Mucosa of gallbladder (tissue), 1 donor: ENCODE measurements around the gene RPL22. TPM values are rescaled to one million over a fixed set of nuclear protein-coding genes. Genes with fewer than 3 reads are reported as not detected.
"Not testable (repeated sequence)": the region's sequence is repeated elsewhere in the genome, so short reads cannot be mapped to it uniquely, and the experiment has no call there.

ENCODE experiments used
- DNase-seq: peaks from one replicate; pipeline ENCODE4 v3.0.0-alpha.2; 2020; ENCODE audit warnings: low spot score
- total RNA-seq: library from RNA; stranded (reverse); gene quantifications from one replicate; pipeline ENCODE4 v1.2.1, GENCODE V29; 2021
- donor health status: DM: no; HTN: no; CAD: no.

The RPL22 gene
- total RNA-seq, 1 donor from 2014 or later = 282 TPM

DNA sequence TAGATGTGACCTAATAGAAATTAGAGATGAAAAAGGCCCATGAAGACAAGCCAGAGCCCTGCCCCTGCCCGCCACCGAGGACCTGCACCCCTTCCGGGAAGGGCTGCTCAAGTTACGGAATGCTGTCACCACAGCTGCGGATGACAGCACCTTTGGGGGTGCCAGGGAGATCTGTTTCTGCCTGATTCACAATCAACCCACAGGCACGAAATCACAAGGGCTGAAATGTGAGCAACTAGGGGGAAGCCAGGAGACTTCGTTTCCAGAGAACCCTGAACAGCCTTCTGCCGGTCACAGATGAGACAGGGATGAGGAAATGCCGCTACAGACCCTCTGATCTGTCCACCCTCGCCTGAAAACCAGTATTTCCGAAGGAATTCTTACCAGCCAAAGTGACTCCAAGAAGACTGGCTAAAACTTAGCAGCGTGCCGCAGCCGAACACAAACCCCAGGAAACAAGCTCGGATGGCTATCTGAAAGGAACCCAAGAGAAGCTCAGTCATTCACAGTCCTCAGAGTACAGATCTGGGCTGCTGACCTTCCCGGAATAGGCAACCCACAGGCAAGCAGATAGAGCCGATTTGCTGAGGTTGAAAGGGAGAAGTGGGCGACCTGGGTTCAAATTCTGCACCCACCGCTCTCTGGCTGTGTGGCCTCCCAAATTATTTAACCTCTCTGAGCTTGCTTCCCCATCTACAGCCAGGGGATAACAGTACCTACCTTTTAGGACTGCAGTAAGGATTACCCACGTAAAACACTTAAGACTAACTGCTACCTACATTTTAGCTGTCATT, 35.3 kb upstream of the RPL22 start:
- DNase-seq = no peak

DNA sequence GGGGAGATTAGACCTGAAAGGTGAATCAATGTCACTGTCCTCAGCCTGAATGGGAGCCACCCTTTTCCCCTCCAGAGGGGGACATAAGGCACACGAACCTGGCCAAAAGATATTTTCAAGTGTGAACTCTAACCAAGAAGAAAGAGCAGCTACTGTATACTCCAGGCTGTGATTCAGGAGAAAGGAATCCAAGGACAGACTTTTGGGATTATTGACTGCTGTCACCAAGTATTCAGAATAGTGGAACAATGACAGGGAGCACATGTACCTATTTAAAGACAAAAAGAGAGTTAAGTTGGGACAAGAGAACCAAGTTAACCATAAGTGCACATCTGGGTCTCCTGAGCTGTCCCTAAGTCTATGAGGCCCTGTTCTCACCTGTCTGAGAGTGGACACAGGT, 34.0 kb upstream of the RPL22 start:
- DNase-seq = no peak

DNA sequence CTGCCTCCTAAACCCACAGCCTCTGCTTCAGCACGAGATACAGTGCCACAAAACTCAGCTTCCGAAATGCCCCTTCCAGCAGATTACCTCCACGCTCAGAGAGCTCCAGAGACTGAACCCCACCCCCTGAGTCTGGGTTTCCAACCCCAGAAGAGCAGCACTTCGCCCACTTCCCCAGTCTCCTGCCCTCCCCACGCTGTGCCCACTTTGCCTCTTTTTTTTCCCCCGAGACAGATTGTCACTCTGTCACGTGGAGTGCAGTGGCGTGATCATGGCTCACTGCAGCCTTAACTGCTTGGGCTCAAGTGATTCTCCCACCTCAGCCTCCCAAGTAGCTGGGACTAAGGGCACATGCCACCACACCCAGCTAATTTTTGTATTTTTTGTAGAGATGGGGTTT, 26.3 kb upstream of the RPL22 start:
- no peak for DNase-seq

DNA sequence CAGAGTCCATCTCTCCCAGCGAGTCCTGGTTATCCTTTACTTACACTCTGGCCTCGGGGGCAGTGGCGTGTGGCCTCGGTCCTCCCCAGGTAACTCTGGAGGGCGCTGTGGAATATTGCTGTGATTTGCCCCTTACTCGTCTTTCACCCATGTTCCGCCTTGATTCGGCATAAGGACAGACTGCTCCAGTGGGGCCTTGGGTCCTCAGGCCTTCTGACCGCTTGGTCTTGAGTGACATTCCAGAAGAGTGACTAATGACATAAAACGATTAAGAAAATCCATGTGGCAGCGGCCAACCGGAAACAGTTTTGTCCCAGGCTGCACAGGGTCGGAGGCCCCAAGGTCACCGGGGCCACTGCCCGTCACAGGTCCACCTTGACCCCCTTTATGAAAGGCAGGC, 25.3 kb upstream of the RPL22 start:
- DNase-seq = no peak

DNA sequence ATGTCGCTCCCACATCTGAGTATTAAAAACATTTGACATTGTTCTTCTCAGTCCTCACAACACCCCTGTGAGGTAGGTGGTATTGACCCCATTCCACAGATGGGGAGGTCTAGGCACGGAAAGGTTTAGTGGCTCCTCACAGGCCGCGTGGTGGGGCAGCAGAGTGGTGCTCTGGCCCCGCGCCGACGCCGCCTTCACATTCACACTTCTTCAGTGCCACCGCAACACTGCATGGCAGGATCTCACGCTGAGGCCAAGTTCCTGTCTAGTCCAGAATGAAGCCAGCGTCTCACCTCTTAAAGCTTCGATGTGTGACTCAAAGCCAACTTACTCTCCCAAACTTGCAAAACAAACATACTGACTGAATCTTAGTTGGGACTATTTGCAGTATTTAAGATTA, 24.2 kb upstream of the RPL22 start:
- DNase-seq = no peak

DNA sequence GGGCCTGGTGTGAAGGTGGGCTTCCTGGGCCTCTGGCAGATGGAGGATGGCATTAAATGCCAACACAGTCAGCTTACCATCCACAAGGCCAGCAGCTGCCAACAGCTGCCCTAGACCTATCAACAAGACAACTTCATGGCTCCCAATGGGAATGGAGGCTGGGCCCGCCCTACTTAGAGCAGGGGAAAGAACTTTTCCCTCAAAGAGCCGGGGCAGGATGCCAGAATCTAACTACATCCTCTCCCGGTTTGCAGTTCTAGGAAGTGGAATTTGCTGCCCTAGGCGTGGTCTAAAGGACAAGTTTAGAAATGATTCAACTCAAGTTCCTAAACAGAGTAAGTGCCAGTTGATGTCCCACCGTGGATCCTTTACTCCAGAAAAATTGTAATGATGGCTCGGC, 23.2 kb upstream of the RPL22 start:
- DNase-seq = no peak

DNA sequence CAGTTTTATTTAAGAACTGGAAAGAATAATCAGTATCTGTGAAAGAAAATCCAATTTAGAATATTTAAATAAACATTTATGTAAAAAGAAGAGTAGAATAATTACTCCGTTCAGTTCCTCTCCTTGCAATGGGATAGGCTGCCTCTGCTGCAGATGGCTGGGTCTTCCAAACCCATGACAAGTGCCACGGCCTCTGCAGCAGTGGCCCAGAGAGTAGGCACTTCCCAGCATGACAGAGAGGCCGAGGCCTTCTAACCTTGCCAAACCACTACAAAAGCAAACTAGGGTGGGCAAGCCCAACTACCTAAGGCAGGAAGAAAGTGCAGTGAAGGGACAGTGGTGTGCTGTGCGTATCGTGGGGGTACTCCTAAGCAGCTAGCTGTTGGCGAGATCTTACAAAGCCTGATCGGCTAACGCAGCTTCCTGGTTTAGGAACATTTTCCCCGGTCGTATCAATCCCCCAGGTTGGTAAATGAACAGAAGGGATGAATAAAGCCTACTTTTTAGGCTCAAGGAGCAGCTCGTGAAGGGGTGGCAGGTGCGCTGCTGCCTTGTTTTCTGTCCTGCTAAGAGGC, 21.9 kb upstream of the RPL22 start:
- no peak for DNase-seq

DNA sequence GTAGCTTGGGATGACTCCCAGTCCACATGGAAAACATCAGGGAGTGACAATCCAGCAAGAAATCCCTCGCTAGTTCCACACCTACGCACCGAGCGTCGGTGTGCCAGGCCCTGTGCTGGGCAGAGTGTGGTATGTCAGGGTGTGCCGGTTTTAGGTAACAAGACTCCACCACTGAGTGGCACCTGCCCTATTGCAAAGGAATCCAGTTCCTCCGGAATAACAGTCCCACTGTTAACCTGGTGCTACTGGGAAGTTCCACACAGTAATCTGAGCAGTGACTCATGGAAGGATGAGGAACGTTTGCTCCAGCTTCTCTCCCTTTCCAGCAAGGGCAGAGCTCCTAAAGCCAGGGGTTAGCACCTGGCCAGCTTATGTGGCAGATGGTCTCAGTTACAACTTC, 20.8 kb upstream of the RPL22 start:
- no peak for DNase-seq

DNA sequence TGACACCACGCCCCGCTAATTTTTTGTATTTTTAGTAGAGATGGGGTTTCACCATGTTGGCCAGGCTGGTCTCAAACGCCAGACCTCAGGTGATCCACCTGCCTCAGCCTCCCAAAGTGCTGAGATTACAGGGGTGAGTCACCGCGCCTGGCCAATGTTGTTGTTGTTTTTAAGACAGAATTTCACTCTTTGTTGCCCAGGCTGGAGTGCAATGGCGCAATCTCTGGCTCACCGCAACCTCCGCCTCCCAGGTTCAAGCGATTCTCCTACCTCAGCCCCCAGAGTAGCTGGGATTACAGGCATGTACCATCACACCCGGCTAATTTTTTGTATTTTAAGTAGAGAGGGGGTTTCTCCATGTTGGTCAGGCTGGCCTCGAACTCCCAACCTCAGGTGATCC, 20.2 kb upstream of the RPL22 start:
- not testable (repeated sequence) for DNase-seq

DNA sequence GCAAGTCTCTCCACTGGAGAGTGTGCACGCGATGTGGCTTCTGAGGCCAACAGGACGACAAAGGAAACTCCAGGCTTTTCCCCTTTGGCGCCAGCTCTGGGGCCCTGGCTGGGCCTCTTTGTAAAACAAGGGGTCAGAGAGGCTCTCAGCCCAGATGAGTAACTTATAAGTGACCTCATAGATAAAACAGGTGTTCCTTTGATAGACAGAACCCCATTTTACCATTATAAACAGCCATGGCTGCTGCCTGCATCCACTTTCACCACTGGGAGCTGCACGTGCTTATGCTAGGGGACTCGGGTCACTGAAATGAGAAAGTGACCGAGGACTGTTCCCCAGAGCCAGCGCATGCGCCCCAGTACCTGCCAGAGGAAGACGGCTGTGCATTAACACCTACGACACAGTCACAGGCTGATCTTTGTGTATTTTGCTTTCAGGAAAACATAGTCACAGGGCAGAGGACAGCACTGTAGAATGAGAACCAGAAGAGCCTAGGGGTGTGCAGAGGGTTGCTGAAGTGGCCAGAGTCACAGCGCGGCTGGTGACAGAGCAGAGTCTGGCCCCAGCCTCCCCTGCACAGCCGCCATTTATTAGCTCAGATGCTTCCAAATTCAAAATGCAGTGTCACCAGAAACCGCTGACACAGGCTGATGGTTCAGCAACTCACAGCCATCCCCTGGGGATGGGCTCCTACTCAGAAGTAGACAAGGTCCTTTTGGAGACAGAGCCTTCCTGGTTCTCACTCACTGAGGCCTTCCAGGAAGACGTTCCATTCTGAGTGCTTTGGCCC, 19.2 kb upstream of the RPL22 start:
- no peak for DNase-seq

DNA sequence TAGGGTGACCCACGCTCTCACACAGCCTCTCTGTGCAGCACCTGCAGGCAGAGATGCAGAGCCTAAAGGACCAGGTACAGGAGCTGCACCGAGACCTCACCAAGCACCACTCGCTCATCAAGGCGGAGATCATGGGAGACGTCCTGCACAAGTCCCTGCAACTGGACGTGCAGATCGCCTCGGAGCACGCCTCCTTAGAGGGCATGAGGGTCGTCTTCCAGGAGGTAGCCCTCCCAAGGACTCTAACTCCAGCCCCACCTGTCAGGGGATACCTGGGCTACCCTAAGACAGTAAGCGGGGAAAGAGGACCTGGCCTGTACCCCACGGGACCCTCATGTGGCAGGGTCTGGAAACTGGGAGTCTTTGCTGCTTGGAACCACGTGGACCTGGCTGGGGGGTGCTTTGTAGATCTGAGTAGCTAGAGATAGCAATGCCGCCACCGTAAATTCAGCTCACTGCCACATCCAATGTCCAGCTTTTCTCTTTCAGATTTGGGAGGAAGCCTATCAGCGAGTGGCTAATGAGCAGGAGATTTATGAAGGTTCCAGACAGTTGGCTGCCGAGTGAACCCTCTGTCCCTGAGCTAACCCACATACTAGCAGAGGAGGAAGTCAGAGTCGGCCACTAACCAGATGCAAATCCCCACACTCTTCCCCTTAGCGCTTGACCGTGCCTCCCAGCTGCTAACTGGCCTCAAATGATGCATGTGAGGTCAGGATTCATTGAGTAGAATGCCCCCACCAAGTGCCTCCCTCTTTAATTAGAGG, 13.0 kb upstream of the RPL22 start:
- no peak for DNase-seq

DNA sequence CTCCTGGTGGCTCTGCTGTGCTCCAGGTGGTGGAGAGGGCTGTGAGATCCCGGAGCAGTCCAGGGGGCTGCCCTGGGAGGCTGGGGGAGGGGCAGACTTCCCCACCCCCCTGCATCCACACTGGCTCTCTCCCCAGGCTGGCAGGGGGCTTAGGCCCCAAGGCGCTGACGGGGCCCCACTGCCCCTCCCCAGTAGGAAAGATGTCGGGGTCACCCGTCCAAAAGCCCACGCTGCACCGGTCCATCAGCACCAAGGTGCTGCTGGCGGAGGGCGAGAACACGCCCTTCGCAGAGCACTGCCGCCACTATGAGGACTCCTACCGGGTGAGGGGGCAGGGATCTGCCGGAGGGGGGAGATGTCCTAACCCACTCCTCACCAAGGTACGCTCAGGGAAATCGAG, 12.3 kb upstream of the RPL22 start:
- no peak for DNase-seq

DNA sequence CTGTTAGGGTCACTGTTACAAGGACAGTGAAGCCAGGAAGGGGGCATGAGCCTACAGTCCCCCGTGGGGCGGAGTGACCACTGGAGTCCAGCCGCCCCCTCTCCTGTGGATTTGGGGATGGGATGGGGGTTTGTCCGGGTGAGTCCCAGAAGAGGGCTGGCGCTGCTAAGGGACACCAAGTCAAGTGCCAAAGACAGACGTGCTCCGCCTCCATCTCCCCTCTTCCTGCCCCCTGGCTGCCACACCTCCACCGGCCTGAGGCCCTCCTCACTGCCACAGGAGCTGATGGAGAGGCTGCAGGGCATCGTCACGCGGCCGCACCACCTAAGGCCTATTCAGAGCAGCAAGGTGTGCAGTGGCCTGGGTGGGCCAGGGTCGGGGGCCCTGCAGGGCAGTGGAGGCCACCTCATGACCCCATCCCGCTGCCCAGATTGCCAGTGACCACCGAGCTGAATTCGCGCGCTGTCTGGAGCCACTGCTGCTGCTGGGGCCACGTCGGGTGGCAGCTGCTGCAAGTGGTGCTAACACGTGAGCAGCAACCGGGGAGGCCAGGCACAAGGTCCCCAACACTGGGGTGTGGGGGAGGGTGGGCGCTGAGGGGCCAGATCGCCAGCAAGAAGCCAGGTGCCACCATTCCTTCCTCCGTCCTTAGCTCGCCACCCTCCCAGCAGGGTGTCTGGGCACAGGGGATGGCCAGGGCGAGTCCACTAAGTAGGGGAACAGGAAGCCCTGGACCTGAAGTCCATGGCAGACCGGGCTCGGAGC, 11.4 kb upstream of the RPL22 start:
- DNase-seq = no peak

DNA sequence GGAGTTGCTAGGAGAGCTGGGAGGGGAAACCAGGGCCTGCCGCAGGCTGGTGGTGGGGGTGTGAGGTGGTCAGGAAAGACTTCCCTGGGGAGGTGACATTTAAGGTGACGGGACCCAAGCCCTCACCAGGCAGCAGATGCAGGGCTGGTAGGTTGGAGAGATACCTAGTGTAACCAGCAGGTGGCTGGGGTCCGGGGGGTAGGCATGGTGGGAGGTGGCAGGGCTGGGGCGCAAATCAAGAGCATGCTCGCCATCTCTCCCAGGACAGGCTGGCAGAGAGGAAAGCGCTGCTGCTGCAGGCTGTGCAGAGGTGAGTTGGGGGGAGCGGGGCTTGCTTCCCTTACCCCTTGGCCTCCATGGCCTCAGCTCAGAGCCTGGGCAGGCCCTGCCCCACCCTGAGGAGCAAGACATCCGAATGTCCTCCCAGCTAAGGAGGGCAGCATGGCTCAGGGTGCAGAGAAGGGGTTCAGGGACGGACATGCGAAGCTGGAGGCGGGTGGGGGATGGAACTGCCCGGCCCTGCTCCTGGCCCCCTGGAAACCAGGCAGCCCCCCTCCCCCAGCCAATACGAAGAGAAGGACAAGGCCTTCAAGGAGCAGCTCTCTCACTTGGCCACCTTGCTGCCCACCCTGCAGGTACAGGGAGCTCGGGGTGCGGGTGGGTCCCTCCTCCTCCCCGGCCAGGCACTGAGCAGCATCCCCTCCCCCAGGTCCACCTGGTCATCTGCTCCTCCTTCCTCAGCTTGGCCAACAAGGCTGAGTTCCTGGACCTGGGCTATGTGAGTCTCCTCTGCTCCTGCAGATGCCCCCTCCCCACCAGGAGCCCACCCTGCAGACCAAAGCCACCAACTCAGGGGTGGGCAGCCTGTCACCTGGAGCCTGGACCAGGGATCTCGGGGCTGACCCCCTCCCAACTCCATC, 10.5 kb upstream of the RPL22 start:
- no peak for DNase-seq

DNA sequence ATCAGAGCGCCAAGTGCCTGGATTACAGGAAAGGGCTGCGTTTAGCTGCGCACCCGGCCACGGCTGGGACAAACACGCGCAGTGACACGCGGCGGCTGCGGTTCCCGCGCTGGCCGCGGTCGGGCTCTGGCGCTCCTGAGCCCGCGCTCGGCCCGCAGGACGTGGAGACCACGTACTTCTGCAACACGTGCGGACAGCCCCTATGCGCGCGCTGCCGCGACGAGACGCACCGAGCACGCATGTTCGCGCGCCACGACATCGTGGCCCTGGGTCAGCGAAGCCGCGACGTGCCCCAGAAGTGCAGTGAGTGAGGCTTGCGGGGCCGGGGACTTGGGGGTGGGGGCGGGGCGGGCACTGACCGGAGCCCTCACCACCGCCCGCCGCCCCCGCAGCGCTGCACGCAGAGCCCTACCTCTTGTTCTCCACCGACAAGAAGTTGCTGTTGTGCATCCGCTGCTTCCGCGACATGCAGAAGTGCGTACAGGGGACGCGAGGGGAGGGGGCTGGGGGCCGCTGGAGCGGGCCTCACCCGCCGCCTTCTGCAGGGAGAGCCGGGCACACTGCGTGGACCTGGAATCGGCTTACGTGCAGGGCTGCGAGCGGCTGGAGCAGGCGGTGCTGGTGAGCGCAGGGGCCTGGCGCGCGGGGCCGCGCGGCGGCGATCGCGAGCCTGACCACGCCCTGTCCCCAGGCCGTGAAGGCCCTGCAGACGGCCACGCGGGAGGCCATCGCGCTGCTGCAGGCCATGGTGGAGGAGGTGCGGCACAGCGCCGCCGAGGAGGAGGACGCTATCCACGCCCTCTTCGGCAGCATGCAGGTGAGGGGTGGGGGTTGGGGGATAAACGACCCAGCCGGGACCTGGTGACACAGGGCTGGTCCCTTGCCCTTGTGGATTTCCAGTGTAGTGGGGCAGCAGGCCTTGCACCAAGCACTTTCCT, 9.6 kb upstream of the RPL22 start:
- DNase-seq = no peak

DNA sequence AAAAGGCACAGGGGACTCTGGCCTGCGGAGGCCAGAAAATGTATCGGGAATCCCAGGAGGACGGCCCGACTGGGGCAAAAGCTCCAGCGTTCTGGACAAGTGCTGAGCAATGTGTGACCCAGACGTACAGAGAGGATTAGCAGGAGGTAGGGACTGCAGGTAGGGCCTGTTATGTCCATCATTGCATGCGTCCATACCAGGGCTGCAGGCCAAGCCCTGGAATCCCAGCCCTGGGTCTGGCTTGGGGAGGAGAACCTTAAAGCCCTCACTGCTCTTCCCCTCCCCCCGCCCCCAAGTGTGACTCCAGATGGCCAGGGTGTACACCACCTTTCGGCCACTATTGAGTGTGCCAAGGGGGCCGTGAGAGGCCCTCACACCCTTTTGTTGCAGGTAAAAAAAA, 8.5 kb upstream of the RPL22 start:
- DNase-seq = no peak

DNA sequence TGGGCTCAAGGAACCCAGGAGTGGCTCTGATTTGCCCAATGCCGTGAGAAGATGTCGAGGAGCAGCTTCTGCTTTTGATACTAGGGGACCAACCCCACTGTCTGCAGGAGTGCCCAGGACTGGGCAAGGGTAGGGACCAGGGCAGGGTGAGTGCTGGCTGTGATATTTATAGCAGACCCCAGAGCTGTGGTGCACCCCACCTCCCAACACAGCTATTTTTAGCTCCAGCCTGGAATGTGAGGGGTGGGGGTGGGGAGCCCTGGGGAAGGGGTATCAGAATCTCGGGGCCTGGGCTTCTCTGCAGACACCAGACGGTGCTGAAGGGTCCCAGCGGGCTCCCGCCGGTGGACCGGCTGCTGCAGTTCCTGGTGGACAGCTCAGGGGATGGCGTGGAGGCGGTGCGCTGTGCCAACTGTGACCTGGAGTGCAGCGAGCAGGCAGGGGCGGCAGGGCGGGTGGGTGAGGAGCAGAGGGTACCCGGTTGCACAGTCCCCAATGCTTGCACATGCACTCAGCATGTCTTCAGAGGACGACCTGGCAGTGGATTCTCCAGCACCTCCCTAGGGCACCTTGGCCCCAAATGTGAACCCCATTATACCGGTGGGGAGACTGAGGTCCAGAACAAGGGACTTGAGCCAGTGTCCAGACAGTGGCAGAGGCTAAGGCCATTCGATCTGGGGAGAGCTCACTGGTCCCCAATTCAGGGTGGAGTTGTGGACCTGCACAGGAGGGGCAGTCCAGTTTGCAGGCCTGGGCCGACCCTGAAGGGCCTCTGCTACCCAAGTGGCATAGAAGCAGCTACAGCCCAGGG, 7.9 kb upstream of the RPL22 start:
- DNase-seq = no peak

DNA sequence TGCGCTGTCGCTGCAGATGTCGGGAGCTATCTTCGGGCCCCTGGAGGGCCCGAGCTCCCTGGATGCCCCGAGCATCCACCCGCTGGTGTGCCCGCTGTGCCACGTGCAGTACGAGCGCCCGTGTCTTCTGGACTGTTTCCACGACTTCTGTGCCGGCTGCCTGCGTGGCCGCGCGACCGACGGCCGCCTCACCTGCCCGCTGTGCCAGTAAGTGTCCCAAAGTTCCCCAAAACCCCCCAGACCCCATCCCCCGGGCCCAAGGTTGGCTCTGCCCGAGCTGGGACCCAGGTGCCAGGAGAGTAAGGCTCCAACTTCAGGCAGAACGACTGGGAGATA, 7.1 kb upstream of the RPL22 start:
- DNase-seq = no peak
